ENCODE results near the gene EZR. TPM values are rescaled to one million over a fixed set of nuclear protein-coding genes. Genes with fewer than 3 reads are reported as not detected.

Gene EZR
- total RNA-seq, 1 experiment from 2014 or later, result 263 TPM

DNA sequence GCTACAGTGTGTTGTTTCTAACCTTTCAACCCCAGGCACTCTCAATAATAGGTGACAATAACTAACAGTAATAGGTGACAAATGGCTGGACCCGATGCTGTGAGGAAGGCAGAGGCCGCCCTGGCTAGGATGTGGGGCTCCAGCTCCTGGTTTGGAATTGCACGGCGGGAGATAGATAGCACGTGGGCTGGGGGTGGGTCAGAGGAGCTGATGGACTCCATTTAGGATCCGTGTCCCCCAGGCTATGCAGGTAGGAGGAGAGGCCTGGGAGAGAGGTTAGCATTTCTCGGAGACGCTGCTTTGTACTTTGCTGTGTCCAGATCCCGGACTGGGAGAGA is 61.4 kb downstream of the EZR start:
- no peak overlapping the region for H3K27ac ChIP-seq (ENCODE audit: low read length)
- DNase-seq (ENCODE audit: low read depth, low spot score) (no peak), ATAC-seq (no peak)
- H3K36me3 ChIP-seq (ENCODE audit: control insufficient read depth, insufficient read depth, low read length), result no peaks in the 10 kb centered on the region
- TF ChIP-seq POLR2AphosphoS5 (IDR thresholded peaks at IDR 0.05; ENCODE audit: low read depth, low read length) (no peak), SIN3A (IDR thresholded peaks at IDR 0.05; ENCODE audit: borderline replicate concordance, insufficient read depth, low read depth, low read length) (no peak), TCF7L2 (IDR thresholded peaks at IDR 0.05; ENCODE audit: low read depth, low read length) (no peak)
- TF ChIP-seq, protein P1, sequence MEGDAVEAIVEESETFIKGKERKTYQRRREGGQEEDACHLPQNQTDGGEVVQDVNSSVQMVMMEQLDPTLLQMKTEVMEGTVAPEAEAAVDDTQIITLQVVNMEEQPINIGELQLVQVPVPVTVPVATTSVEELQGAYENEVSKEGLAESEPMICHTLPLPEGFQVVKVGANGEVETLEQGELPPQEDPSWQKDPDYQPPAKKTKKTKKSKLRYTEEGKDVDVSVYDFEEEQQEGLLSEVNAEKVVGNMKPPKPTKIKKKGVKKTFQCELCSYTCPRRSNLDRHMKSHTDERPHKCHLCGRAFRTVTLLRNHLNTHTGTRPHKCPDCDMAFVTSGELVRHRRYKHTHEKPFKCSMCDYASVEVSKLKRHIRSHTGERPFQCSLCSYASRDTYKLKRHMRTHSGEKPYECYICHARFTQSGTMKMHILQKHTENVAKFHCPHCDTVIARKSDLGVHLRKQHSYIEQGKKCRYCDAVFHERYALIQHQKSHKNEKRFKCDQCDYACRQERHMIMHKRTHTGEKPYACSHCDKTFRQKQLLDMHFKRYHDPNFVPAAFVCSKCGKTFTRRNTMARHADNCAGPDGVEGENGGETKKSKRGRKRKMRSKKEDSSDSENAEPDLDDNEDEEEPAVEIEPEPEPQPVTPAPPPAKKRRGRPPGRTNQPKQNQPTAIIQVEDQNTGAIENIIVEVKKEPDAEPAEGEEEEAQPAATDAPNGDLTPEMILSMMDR (IDR thresholded peaks at IDR 0.05), result no peak
- TF ChIP-seq, protein P2, sequence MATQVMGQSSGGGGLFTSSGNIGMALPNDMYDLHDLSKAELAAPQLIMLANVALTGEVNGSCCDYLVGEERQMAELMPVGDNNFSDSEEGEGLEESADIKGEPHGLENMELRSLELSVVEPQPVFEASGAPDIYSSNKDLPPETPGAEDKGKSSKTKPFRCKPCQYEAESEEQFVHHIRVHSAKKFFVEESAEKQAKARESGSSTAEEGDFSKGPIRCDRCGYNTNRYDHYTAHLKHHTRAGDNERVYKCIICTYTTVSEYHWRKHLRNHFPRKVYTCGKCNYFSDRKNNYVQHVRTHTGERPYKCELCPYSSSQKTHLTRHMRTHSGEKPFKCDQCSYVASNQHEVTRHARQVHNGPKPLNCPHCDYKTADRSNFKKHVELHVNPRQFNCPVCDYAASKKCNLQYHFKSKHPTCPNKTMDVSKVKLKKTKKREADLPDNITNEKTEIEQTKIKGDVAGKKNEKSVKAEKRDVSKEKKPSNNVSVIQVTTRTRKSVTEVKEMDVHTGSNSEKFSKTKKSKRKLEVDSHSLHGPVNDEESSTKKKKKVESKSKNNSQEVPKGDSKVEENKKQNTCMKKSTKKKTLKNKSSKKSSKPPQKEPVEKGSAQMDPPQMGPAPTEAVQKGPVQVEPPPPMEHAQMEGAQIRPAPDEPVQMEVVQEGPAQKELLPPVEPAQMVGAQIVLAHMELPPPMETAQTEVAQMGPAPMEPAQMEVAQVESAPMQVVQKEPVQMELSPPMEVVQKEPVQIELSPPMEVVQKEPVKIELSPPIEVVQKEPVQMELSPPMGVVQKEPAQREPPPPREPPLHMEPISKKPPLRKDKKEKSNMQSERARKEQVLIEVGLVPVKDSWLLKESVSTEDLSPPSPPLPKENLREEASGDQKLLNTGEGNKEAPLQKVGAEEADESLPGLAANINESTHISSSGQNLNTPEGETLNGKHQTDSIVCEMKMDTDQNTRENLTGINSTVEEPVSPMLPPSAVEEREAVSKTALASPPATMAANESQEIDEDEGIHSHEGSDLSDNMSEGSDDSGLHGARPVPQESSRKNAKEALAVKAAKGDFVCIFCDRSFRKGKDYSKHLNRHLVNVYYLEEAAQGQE (IDR thresholded peaks at IDR 0.05; ENCODE audit: insufficient read depth in 1 of 2, low read depth in 2 of 2, low read length in 1 of 2), result no peak
- no peaks in the 10 kb centered on the region for H3K9me3 ChIP-seq (ENCODE audit: control insufficient read depth, insufficient read depth, low read depth, low read length)
- no TSS peak for BruUV-seq (replicated peaks)
- in situ Hi-C loops (cut with HindIII; ENCODE audit: low pct_unique_long_range_greater_than_20kb, low sequenced_read_pairs) (no loop called here), intact Hi-C loops (cut with micrococcal nuclease; ENCODE audit: unreplicated experiment) (no loop called here)
- ChIA-PET POLR2A (no interaction called here), CTCF (no interaction called here)
- no peaks in the 10 kb centered on the region for H3K4me1 ChIP-seq (ENCODE audit: control insufficient read depth, insufficient read depth, low read length)
- H3K27me3 ChIP-seq (ENCODE audit: control insufficient read depth, insufficient read depth, low read length), result no peaks in the 10 kb centered on the region
- H3K4me3 ChIP-seq (ENCODE audit: low read depth in 2 of 2, low read length in 2 of 2), result no peak overlapping the region

DNA sequence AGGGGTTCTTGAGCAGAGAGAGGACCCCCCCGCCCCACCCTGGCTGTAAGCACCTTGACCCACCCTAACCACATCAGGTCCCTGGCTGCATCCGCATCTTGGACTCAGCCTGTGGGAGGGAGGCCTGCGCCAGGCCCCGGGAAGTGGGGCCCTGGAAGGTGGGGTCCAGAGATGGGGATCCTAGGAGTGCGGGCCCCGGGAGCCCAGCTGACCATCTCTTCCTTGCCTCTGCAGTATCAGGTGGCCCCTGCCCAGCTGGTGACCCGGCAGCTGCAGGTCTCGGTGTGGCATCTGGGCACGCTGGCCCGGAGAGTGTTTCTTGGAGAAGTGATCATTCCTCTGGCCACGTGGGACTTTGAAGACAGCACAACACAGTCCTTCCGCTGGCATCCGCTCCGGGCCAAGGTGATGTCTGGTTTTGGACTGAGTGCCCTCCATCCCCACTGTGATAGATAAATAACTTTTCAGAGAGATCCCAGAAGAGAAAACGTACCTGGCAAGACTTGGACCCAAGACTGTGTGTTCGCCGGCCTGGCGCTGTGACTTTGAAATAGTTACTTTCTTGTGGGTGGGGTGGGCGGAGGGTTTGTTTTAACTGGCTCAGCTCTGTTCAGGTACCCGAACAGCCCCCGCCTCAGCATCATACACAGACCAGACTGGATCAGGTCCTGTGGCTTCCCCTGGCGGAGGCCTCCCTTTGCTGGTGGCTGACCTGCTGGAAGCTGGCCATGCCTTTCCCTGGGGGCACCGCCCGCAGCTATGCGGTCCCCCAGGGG is 62.0 kb downstream of the EZR start:
- Histone ChIP-seq H3K4me1 (ENCODE audit: control insufficient read depth, insufficient read depth, low read length) (no peaks in the 10 kb centered on the region), H3K27me3 (ENCODE audit: control insufficient read depth, insufficient read depth, low read length) (no peaks in the 10 kb centered on the region), H3K9me3 (ENCODE audit: control insufficient read depth, insufficient read depth, low read depth, low read length) (no peaks in the 10 kb centered on the region), H3K4me3 (ENCODE audit: low read depth in 2 of 2, low read length in 2 of 2) (no peak overlapping the region), H3K36me3 (ENCODE audit: control insufficient read depth, insufficient read depth, low read length) (no peaks in the 10 kb centered on the region), H3K27ac (ENCODE audit: low read length) (no peak overlapping the region)
- ChIA-PET POLR2A (no interaction called here), CTCF (no interaction called here)
- ATAC-seq (no peak), DNase-seq (ENCODE audit: low read depth, low spot score) (no peak)
- in situ Hi-C loops (cut with HindIII; ENCODE audit: low pct_unique_long_range_greater_than_20kb, low sequenced_read_pairs) (no loop called here), intact Hi-C loops (cut with micrococcal nuclease; ENCODE audit: unreplicated experiment) (no loop called here)
- no peak for TF ChIP-seq POLR2AphosphoS5 (IDR thresholded peaks at IDR 0.05; ENCODE audit: low read depth, low read length)
- TF ChIP-seq TCF7L2 (IDR thresholded peaks at IDR 0.05; ENCODE audit: low read depth, low read length), result no peak
- TF ChIP-seq SIN3A (IDR thresholded peaks at IDR 0.05; ENCODE audit: borderline replicate concordance, insufficient read depth, low read depth, low read length), result no peak
- TF ChIP-seq, protein P1 (IDR thresholded peaks at IDR 0.05), result no peak
- TF ChIP-seq, protein P2 (IDR thresholded peaks at IDR 0.05; ENCODE audit: insufficient read depth in 1 of 2, low read depth in 2 of 2, low read length in 1 of 2), result no peak
- BruUV-seq (replicated peaks), result no TSS peak
